ENCODE data around the gene TTLL7.
A peak's percentile ranks its signal among the peaks of the same experiment; 100 is the strongest.

The TTLL7 gene

GRCh38 chr1:83860490-83861221, 138.3 kb downstream of the TTLL7 start:
- peak; percentile 65 for DNase-seq

GRCh38 chr1:83857716-83858115, 141.2 kb downstream of the TTLL7 start:
- no peak for DNase-seq

DNA sequence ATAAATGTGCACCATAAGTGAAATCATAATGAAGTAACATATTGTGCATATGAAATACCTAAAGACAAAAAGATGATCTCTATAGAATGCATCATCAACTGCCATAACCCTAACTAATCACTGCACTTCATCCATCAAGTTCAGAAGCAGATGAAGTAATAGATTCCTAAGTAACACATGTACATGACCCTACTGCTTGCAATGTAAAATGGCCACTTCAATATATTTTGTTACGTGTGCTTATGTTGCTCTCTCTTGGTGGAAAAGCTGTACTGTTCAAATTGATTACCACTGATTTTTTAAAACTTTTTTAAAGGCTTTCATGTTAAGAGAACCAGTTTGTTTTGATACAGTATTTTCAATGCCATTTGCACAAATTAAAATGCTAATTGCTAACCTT, 141.8 kb downstream of the TTLL7 start:
- no peak for DNase-seq

GRCh38 chr1:83856381-83856780, 142.6 kb downstream of the TTLL7 start:
- no peak for DNase-seq

DNA sequence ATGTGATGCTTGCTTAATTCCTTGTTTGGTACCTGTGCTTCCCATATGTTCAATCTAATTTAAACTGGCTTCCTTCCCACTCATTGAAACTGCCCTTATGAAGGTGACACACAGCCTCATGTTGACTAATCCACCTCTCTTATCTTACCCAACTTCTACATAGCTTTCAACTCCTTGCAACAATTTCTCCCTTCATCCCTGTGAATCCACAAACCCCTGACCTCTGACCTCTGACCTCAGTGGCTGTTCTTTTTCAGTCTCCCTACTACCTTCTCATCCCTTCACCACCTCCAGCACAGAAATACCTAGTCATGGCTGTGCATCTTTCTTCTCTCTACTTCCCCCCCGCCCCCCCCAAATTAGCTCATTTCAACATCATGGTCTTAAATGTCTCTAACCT, 144.5 kb downstream of the TTLL7 start:
- no peak for DNase-seq

GRCh38 chr1:83850834-83851233, 148.1 kb downstream of the TTLL7 start:
- DNase-seq, result no peak

DNA sequence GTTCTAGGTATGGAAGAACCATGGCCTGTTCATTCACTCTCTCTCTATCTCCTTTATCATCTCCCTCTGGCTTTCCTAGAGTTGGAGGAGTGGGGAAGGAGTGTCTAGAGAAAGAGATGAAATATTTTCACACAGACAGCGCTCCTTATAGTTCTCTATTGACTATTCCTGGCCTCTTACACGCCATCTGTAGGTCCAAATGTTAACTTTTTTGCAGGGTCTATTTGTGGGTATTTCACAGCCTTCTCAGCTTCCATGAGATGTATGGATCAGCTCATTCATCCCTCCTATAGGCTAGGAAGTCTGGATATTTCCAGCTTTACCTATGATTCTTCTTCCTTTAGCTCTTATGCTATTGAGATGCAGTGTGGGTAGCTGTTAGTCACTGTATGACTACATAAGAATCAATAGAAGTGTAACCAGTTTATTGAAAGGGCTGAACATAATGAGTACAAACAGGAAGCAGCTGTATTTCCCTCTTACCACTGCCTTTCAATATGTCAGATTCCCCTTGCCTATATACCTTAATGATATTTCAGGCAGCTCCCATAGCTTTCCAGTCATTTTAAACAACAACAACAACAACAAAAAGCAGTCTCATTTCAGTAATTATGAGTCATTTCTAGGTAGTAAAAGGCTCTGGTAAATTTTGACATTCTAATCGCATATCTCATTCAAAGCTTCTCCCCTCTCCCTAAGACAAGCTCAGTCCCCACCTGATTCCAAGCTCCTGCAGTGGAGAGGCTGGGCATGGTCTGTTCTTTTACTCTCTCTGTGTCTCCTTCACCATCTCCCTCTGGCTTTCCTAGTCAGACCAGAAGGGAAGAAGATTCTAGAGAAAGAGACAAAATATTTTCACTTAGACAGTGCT, 149.5 kb downstream of the TTLL7 start:
- DNase-seq, result no peak

DNA sequence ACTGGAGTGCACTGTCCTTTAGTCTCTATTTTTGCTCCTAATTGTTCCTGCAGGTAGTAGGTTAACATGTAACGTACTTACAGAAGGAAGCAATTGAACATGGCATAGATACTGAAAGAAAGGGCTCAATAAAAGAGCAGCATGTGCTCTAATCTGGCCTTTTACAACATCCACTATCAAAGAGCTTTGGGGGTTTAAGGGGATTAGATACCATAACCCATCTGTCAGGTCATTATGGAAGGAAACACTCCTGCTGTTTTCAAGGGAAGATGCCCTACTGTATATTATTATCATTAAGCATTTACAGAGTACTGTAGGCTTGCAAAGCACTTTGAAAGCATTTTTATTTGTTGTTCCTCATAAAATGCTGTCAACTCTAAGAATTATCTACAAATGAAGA, 152.8 kb downstream of the TTLL7 start:
- DNase-seq, result no peak

DNA sequence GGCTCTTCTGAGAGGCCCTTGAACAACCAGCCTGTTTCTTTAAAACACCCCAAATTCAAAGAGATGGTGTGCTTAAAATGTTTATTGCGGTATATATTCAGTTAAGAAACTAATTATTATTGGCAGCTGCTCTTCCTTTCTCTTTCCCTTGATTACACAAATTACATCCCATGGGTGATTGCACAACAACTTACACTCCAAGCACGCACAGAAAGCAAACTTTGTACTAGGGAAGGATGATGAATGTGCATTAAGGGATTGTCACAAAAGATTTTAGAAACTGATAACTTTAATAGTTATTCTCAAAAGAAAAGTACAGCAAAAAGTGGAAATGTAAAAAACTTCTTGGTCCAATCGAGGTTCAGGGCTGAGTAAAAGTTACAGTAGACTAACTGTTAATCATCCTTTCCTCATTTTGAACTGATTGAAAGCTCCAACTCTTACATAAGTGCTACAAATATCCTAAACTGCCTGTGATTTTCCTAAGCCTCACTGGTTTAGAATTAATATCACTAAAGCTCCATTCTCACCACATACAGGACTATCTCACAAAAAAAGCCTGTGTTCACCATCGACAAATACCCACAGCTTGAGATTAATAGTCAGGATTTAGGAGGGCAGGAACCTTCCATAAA, 153.4 kb downstream of the TTLL7 start:
- DNase-seq, result no peak

DNA sequence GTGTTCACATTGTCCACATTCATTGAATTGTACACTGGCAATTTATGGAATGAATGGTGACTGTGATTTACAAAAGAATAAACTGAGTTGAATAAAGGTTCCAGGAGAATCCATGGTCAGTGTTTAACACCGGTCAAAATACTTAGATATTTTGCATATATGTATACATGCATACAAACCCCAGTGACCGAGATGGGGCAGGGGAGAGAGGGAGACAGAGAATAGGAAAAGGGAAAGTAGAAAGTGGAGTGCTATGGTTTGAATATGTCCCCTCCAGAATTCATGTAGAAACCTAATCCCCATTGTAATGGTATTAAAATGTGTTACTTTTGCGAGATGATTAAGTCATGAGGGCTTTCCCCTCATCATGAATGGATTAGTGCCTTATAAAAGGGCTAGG, 154.4 kb downstream of the TTLL7 start:
- no peak for DNase-seq

GRCh38 chr1:83839566-83840173, 159.3 kb downstream of the TTLL7 start:
- no peak for DNase-seq

DNA sequence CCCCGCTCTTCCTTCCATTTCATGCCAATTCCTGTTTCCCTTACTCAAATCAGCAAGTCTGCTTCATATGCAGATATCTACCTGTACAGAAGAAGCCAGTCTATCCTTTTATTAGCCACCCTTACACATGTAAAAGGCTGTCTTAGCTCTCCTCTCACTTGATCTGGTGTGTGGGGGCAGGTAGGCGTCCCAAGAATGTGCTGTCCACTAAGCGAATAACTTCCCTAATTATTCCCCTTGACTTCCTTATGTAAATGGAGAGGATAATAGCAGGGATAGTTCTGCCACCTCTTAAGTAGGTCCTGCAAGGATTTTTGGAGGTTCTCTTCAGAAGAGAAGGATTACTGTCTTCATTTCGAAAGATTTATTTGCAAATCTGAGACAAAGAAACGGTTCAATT, 160.4 kb downstream of the TTLL7 start:
- no peak for DNase-seq

- DNase-seq, result no peak
Observed at GRCh38 chr1:83836543-83836942, 162.4 kb downstream of the TTLL7 start.

DNA sequence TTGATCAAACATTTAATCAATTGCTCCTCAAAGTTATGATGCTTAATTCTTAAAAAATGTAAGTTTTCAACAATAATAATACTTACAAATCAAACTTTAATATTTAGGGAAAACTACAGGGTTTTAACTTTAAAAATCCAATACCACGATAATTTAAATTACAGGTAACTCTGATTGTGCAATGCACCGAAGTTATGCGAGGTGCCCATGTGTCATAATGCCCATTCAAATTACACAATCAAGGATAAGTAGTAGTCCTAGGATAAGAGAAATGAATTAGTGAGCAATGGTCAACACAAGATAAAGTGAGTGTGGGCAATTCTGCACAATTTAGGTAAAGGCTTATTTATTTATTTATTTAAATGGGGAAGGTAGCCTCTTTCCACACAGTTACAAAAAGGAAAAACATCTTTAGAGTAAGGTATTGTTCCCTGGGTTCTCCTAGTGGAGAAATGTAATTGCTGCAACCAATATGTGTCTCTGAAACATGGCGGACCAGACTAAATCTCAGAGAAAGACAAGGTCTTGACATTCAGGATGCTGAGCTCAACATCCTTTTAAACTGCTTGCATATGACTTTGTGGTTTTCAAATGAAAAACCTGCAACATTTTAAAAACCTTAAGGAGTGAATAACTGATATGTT, 164.2 kb downstream of the TTLL7 start:
- DNase-seq, result no peak

DNA sequence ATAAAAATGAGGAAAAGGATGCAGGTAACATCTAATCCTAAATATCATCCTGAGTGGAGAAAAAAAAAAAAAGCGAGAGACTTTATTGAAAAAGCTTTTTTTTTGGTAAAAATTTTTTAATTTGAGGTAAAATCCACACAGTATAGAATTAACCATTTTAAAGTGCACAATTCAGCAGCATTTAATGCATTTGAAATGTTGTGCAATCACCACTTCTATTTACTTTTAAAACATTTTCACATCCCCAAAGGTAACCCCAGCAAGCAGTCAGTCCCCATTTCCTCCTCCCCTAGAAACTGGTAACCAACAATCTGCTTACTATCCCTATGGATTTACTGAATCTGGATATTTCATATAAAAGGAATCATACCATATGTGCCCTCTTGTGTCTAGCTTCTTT, 166.7 kb downstream of the TTLL7 start:
- DNase-seq, result no peak

GRCh38 chr1:83829106-83829505, 169.8 kb downstream of the TTLL7 start:
- no peak for DNase-seq

DNA sequence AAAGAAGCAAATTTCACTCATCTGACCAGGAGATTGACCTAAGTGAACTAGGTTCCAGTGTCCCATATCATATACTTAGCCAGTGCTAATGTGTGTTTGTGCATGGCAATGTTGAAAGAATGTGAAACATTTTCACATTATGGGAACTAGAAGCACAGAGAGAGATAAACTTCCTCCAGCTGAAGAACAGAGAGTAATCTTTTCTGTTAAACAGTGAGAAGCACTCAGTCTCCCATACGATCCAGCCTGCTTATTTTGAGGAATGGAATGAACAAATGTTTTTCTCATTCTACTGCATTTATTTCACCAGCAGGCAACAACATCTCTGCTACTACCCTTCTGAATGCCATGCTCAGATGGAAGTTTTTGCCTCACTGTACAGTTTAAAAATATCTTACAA, 170.5 kb downstream of the TTLL7 start:
- DNase-seq, result no peak

DNA sequence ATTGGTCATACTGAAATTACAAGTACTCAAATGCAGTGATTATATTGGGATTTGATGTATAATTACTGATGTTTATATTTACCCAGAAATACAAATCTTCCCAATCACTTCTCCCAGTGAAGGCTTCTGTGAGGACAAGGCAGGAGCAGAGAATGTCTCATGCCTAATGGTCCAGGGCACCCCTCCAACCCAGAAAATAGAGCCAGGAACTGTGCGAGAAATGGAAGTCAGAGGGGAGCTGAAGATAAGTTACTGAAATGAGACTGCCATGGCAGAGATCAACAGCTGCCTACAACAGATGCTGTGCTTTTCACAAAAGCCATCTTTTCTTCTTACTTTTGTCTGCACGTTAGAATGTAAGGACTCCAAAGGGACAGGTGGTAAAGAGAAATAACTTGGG, 171.2 kb downstream of the TTLL7 start:
- DNase-seq, result no peak

- no peak for DNase-seq
Observed at GRCh38 chr1:83822208-83822607, 176.7 kb downstream of the TTLL7 start.

DNA sequence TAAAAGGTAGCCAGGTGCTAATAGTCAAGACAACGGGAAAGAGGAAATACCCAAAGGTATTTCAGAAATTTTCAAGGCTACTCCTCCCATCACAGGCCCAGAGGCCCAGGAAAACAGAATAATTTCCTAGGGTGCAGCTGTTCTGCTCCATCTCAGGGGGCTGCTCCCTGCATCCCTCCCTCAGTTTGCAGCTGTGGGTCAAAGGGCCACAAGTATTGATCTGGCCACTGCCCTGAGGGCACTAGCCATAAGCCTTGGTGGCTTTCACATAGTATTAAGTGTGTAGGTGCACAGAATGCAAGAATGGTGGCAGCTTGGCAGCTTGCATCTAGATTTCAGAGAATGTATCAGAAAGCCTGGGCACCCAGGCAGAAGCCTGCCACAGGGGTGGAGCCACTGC, 179.5 kb downstream of the TTLL7 start:
- no peak for DNase-seq

DNA sequence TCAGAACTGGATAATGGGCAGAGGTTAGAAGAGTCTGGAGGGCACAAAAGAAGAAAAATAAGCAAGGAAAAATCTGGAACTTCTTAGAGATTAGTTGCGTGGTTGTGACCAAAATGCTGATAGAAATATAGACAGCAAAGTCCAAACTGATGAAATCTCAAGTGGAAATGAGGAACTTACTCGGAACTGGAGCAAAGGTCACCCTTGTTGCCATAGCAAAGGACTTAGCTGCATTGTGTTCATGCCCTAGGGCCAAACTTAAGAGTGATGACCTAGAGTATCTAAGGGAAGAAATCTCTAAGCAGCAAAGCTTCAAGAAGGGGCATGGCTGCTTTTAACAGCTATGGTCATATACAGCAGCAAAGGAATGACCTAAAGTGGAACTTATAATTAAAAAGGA, 180.0 kb downstream of the TTLL7 start:
- DNase-seq, result no peak

DNA sequence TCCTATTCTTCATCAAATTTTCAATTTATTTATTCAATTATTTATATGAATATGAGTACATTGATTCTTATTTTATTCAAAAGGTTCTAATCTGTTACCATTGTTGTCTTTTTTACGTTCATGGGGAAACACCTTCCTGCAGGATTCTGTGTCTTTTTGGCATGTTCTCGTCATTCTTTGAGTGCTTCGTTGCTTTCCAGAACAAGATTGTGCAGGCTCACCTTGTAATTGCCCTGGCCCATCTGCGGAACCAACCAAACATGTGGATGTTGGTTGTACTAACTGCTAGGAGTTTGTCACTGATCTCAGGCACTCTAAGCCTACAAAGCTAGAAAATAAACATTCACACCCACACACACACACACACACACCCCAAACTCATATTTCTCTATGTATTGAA, 182.1 kb downstream of the TTLL7 start:
- DNase-seq, result no peak

- no peak for DNase-seq
Observed at GRCh38 chr1:83815330-83815729, 183.6 kb downstream of the TTLL7 start.

Data from activated CD4-positive, alpha-beta T cell treated with anti-CD3 and anti-CD28 coated beads for 1 hour (primary cell).